Right ventricle myocardium superior (tissue), 1 donor: Measurements from ENCODE around the gene FCRL5. TPM values are rescaled to one million over a fixed set of nuclear protein-coding genes. Genes with fewer than 3 reads are reported as not detected.
A peak's percentile ranks its signal among the peaks of the same experiment; 100 is the strongest.
"Not testable (repeated sequence)": the region's sequence is repeated elsewhere in the genome, so short reads cannot be mapped to it uniquely, and the experiment has no call there.

Source experiments
- ATAC-seq: fragments of 200-7000 bp; cut with Tn5 transposase; one replicate; pipeline ENCODE4 v1.9.1; 2020; ENCODE audit warnings: mild to moderate bottlenecking; ENCODE audit not compliant: poor library complexity
- DNase-seq: peaks from one replicate; pipeline ENCODE4 v3.0.0-alpha.2; 2020
- intact Hi-C: fragments of 100-400 bp; cut with DNase I; formaldehyde crosslinking; loops from one replicate; pipeline ENCODE4 v1.11.2; 2022
- total RNA-seq: library from RNA; stranded (reverse); fragmentation: NEBNext Ultra II Directional; extraction: Animal tissue kit (Norgen Biotek cat#: 25700); gene quantifications from one replicate; pipeline ENCODE4 v1.2.1, GENCODE V29; 2021
- donor health status: DM: no; HTN: yes; CAD: no; lungs with severe emphysema.

Gene FCRL5
- total RNA-seq, 1 donor from 2014 or later, result 0.11 TPM

GRCh38 chr1:157497284-157497683, 55.0 kb downstream of the FCRL5 start:
- DNase-seq (no peak), ATAC-seq (no peak)
- intact Hi-C loops, result no loop called here

- peak; percentile 59 for ATAC-seq
- intact Hi-C loops, result no loop called here
- DNase-seq, result no peak
Observed at GRCh38 chr1:157496121-157496526, 56.2 kb downstream of the FCRL5 start.

- ATAC-seq, result no peak
- no peak for DNase-seq
- intact Hi-C loops, result no loop called here
Observed at GRCh38 chr1:157495285-157495684, 57.0 kb downstream of the FCRL5 start.

GRCh38 chr1:157494093-157494492, 58.2 kb downstream of the FCRL5 start:
- DNase-seq, result no peak
- intact Hi-C loops, result loop anchor here (5.0 kb wide), 1 partner anchor 302 kb away; no protein-coding TSS in a partner anchor

GRCh38 chr1:157490467-157491165, 61.7 kb downstream of the FCRL5 start:
- DNase-seq (peak; percentile 65), ATAC-seq (peak; percentile 75)
- intact Hi-C loops, result loop anchor here (5.0 kb wide), 1 partner anchor 298 kb away; no protein-coding TSS in a partner anchor

More at GRCh38 chr1:157494093-157494492, 58.2 kb downstream of the FCRL5 start:
- no peak for ATAC-seq

- ATAC-seq (no peak), DNase-seq (no peak)
- intact Hi-C loops, result loop anchor here (10.0 kb wide), 1 partner anchor 113 kb away; no protein-coding TSS in a partner anchor
Observed at GRCh38 chr1:157488156-157488555, 64.2 kb downstream of the FCRL5 start.

GRCh38 chr1:157487504-157487903, 64.8 kb downstream of the FCRL5 start:
- ATAC-seq (no peak), DNase-seq (no peak)
- intact Hi-C loops, result loop anchor here (10.0 kb wide), 1 partner anchor 113 kb away; no protein-coding TSS in a partner anchor

GRCh38 chr1:157487096-157487495, 65.2 kb downstream of the FCRL5 start:
- no peak for DNase-seq
- no peak for ATAC-seq
- intact Hi-C loops, result loop anchor here (10.0 kb wide), 1 partner anchor 112 kb away; no protein-coding TSS in a partner anchor

GRCh38 chr1:157486400-157486799, 65.9 kb downstream of the FCRL5 start:
- not testable (repeated sequence) for DNase-seq, ATAC-seq
- intact Hi-C loops, result loop anchor here (10.0 kb wide), 1 partner anchor 112 kb away; no protein-coding TSS in a partner anchor

- intact Hi-C loops, result loop anchor here (10.0 kb wide), 1 partner anchor 111 kb away; no protein-coding TSS in a partner anchor
- ATAC-seq, result no peak
- no peak for DNase-seq
Observed at GRCh38 chr1:157485793-157486192, 66.5 kb downstream of the FCRL5 start.

GRCh38 chr1:157484573-157484972, 67.7 kb downstream of the FCRL5 start:
- no peak for ATAC-seq
- intact Hi-C loops, result loop anchor here (10.0 kb wide), 1 partner anchor 110 kb away; no protein-coding TSS in a partner anchor
- no peak for DNase-seq

- intact Hi-C loops, result loop anchor here (10.0 kb wide), 1 partner anchor 109 kb away; no protein-coding TSS in a partner anchor
- DNase-seq, result no peak
- ATAC-seq, result no peak
Observed at GRCh38 chr1:157483635-157484034, 68.7 kb downstream of the FCRL5 start.

GRCh38 chr1:157482717-157483116, 69.6 kb downstream of the FCRL5 start:
- DNase-seq (no peak), ATAC-seq (no peak)
- intact Hi-C loops, result loop anchor here (10.0 kb wide), 1 partner anchor 108 kb away; no protein-coding TSS in a partner anchor

- no peak for DNase-seq
- ATAC-seq, result no peak
- intact Hi-C loops, result loop anchor here (10.0 kb wide), 1 partner anchor 107 kb away; no protein-coding TSS in a partner anchor
Observed at GRCh38 chr1:157482174-157482573, 70.1 kb downstream of the FCRL5 start.

- DNase-seq, result no peak
- ATAC-seq, result no peak
- intact Hi-C loops, result no loop called here
Observed at GRCh38 chr1:157478030-157478429, 74.3 kb downstream of the FCRL5 start.

- intact Hi-C loops, result no loop called here
- DNase-seq (no peak), ATAC-seq (no peak)
Observed at GRCh38 chr1:157477419-157477818, 74.9 kb downstream of the FCRL5 start.

GRCh38 chr1:157472959-157473358, 79.4 kb downstream of the FCRL5 start:
- intact Hi-C loops, result no loop called here
- ATAC-seq (no peak), DNase-seq (no peak)

GRCh38 chr1:157472056-157472701, 80.1 kb downstream of the FCRL5 start:
- intact Hi-C loops, result no loop called here
- no peak for ATAC-seq

GRCh38 chr1:157471531-157471930, 80.8 kb downstream of the FCRL5 start:
- intact Hi-C loops, result no loop called here
- no peak for DNase-seq
- no peak for ATAC-seq

More at GRCh38 chr1:157472056-157472701, 80.1 kb downstream of the FCRL5 start:
- DNase-seq, result no peak
